Epithelial cell of proximal tubule (primary cell): Measurements from ENCODE around the gene GPR15. TPM values are rescaled to one million over a fixed set of nuclear protein-coding genes. Genes with fewer than 3 reads are reported as not detected.

Experiments
- DNase-seq: peaks from one replicate; pipeline ENCODE4 v3.0.0-alpha.2; 2011; ENCODE audit warnings: low read depth
- H3K4me3 ChIP-seq: 2 replicates; pipeline ENCODE4 v1.5.1; 2011; ENCODE audit warnings: low read depth, mild to moderate bottlenecking, low read length
- CTCF ChIP-seq: conservative IDR thresholded peaks from 2 replicates; pipeline ENCODE4 v1.5.1; 2012; ENCODE audit warnings: low read depth, mild to moderate bottlenecking, low read length
- total RNA-seq: library from RNA; depleted of rRNA; stranded (reverse); fragments of >200 nt; gene quantifications from 2 replicates; pipeline ENCODE4 v1.2.3, GENCODE V29; 2015

GPR15 gene
- total RNA-seq, 1 donor from 2014 or later, result not detected

DNA sequence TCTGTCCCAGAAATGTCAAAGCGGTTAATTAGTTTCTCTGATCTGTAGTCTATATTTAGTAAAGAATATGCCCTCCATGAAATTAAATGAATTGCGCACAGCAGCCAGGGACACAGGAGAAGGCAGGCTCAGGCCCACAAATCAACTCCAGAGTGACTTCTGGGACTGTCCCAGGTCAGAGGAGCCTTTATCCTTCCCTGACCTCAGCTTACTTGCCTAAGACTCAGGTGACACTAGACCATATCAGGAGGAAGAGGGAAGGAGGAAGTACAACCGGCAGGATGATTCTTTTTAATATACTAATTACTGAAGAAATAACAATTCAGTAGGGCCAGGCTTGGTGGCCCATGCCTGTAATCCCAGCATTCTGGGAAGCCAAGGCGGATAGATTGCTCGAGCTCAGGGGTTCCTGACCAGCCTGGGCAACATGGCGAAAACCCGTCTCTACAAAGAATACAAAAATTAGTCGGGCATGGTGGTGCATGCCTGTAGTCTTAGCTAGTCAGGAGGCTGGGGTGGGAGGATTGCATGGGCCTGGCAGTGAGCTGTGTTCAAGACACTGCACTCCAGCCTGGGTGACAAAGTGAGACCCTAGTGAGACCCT, 1.8 kb upstream of the GPR15 start:
- no peak for DNase-seq
- no peak overlapping the region for H3K4me3 ChIP-seq
- TF ChIP-seq CTCF, result no peak

DNA sequence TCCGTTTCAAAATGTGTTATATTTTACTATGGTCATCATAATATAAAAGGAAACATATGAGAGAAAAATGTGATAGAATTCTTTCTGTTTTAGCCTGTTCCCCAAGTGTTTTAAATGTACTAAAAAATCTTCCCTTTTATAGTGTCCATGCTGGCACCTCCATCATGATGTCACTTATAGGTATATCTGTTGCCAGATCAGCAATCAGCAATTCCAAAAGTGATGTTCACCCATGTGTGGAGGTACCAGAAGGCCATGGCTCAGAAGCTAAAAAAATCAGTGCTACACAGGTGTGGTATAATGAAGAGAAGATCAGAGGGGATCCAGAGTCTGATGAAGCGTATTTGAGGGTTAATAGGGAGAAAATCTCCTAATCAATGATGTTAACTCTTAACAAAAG, 1.1 kb upstream of the GPR15 start:
- DNase-seq, result no peak
- no peak overlapping the region for H3K4me3 ChIP-seq
- TF ChIP-seq CTCF, result no peak

GRCh38 chr3:98532275-98532637, 478 bp downstream of the GPR15 start:
- H3K4me3 ChIP-seq, result no peak overlapping the region
- DNase-seq, result no peak
- no peak for TF ChIP-seq CTCF

DNA sequence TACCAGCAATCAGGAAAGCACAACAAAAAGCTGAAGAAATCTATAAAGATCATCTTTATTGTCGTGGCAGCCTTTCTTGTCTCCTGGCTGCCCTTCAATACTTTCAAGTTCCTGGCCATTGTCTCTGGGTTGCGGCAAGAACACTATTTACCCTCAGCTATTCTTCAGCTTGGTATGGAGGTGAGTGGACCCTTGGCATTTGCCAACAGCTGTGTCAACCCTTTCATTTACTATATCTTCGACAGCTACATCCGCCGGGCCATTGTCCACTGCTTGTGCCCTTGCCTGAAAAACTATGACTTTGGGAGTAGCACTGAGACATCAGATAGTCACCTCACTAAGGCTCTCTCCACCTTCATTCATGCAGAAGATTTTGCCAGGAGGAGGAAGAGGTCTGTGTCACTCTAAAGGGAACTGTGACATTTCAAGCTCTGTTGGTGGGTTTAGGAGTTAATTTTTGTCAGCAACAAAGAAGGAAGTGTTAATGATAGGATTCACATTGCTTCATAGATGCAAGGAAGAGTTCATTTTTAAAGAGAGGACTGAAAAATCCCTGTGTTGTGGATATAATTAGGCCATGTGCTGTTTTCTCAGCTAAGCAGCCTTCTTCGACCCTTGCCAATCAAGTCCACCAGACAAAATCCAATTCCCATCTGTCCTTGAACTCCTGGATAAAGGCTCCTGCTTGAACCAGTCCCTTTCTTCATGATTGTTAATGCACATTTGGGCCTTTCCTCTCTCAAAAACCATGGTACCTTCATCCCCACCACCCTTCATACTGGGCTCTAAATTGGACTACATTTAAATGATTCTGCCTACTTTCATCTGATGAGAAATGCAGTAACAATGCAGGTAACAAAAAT, 1.2 kb downstream of the GPR15 start:
- DNase-seq, result no peak
- no peak overlapping the region for H3K4me3 ChIP-seq
- TF ChIP-seq CTCF, result no peak

GRCh38 chr3:98534168-98534567, 2.4 kb downstream of the GPR15 start:
- H3K4me3 ChIP-seq, result no peak overlapping the region
- TF ChIP-seq CTCF, result no peak
- no peak for DNase-seq

DNA sequence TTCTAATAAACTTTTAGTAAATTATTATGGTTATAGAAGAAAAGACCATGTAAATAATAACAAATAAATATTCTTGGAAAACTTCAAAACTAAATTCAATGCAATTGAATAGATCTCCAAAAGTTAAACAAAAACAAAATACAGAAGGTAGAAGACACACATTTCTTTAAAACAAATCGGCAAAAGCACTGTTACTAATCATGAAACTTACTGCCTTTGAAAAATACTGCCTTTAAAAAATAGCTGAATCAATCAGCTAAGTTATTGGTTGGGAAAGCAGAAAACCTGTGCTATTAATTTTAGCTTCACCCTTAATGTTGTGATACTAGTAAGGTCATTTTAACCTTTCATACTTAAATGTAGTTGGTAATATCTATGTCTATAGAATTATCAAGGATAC, 3.0 kb downstream of the GPR15 start:
- TF ChIP-seq CTCF, result no peak
- H3K4me3 ChIP-seq, result no peak overlapping the region
- no peak for DNase-seq
